Measurements from ENCODE around the gene SCYL2.
"Not testable (repeated sequence)": the region's sequence is repeated elsewhere in the genome, so short reads cannot be mapped to it uniquely, and the experiment has no call there.

The SCYL2 gene

DNA sequence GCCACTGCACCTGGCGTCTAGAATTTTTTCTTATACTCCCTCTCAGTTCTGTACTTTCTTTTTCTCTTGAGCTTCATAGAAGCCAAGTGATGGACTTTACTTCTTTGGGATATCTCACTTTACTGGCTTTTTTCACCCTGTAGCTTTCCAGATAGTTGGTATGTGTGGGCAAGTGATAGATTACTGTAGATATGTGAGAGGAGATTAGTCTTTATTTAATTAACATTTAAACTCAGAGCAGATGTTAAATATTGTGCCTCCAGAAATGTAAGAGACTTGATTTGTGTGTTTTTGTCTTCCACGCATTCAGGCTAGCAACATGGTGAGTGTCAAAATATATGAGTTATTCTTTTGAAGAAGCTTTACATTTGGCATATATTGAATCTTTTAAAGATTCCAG, 50.4 kb downstream of the SCYL2 start:
- no peak for ATAC-seq (replicated peaks)
- H3K27ac Mint-ChIP-seq, result no peak overlapping the region

DNA sequence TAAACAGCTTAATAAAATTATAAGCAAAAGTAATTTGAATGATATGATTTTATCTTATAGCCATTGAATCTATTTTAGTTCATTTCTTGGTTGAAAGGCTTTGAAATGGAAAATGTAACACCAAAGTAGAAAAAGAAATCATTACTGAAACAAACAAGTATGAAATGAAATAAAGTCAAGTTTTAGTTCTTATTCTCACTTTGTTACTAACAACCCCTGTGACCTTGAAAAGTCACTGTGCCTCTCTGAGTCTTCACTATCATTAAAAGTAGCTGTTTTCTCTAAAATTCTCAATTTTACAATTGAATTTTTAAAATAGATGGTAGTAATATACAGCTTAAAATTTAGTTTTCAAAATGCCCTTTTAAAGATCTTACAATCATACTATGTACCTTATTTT, 57.5 kb downstream of the SCYL2 start:
- no peaks in the 10 kb centered on the region for H3K9me3 Mint-ChIP-seq
- peaks cover 48% of the 10 kb centered on the region for H3K36me3 Mint-ChIP-seq (ENCODE audit: insufficient read depth)
- H3K4me1 Mint-ChIP-seq (ENCODE audit: low read depth in 2 of 2), result no peaks in the 10 kb centered on the region
- no peak overlapping the region for H3K27ac Mint-ChIP-seq
- DNase-seq (no peak), ATAC-seq (replicated peaks) (no peak)
- no peaks in the 10 kb centered on the region for H3K27me3 Mint-ChIP-seq
- H3K4me3 Mint-ChIP-seq, result no peak overlapping the region

More for the DNA sequence above, 50.4 kb downstream of the SCYL2 start:
- Mint-ChIP-seq H3K4me1 (ENCODE audit: low read depth in 2 of 2) (no peaks in the 10 kb centered on the region), H3K27me3 (no peaks in the 10 kb centered on the region), H3K4me3 (no peak overlapping the region), H3K36me3 (ENCODE audit: insufficient read depth) (peaks cover 42% of the 10 kb centered on the region), H3K9me3 (no peaks in the 10 kb centered on the region)
- no peak for DNase-seq

DNA sequence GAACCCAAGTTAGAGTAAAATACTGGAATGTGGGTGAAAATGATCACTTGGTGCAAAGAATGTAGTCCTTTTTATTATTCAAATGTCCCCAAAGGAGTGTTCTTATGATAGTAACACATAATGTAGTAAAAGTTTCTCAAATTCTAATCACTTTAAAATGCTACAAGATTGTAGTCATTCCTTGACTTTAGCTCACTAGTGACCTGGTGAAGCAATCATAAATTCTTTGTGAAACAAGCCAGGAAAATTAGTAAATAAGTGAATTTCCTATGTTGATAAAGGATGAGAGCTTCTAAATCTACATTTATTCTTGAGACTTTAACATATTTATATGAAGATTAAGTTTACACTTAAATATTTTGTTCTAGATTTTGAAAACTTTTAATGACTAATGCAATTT, 59.2 kb downstream of the SCYL2 start:
- Mint-ChIP-seq H3K27ac (no peak overlapping the region), H3K27me3 (no peaks in the 10 kb centered on the region), H3K36me3 (ENCODE audit: insufficient read depth) (peaks cover 46% of the 10 kb centered on the region), H3K9me3 (no peaks in the 10 kb centered on the region), H3K4me3 (no peak overlapping the region), H3K4me1 (ENCODE audit: low read depth in 2 of 2) (no peaks in the 10 kb centered on the region)
- DNase-seq, result no peak
- ATAC-seq (replicated peaks), result no peak

DNA sequence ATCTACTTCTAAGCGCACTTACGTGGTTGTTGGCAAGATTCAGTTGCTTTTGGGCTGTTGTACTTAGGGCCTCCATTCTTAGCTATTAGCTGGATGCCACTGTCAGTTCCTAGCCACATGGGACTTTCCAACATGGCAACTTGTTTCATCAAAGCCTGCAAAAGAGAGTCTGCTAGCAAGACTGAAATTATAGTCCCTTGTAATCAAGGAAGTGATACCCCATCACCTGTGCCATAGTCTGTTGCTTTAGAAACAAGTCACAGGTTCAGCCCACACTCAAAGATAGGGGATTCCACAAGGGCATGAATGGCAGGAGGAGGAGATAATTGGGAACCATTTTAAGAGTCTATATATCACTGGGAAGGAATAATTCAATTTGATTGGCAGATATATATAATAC, 62.8 kb downstream of the SCYL2 start:
- no peak for ATAC-seq (replicated peaks)
- H3K27ac Mint-ChIP-seq, result no peak overlapping the region

DNA sequence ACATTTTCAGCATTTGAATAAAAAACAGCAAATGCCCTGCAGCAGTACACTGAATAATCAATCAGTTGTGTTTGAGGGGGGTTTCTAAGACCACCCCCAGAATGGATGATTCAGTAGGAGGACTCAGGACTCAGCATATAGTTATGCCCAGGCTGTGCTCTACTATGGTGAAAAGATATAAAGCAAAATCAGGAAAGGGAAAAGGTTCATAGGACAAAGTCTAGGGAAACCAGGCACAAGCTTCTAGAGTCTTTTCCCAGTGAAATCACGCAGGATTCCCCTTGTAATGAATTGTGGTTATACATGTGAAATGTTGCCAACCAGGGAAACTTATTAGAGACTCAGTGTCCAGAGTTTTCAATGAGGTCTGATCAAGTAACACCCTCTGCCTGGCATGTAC, 64.9 kb downstream of the SCYL2 start:
- peak overlapping the region in 1 of 2 donors; percentile 56 for H3K27ac Mint-ChIP-seq
- H3K4me3 Mint-ChIP-seq, result no peak overlapping the region
- peaks cover 60% of the 10 kb centered on the region for H3K36me3 Mint-ChIP-seq (ENCODE audit: insufficient read depth)
- no peaks in the 10 kb centered on the region for H3K4me1 Mint-ChIP-seq (ENCODE audit: low read depth in 2 of 2)
- H3K27me3 Mint-ChIP-seq, result no peaks in the 10 kb centered on the region
- no peaks in the 10 kb centered on the region for H3K9me3 Mint-ChIP-seq
- DNase-seq (no peak), ATAC-seq (replicated peaks) (no peak)

More for the DNA sequence above, 62.8 kb downstream of the SCYL2 start:
- DNase-seq, result no peak
- H3K36me3 Mint-ChIP-seq (ENCODE audit: insufficient read depth), result peaks cover 49% of the 10 kb centered on the region
- no peaks in the 10 kb centered on the region for H3K27me3 Mint-ChIP-seq
- no peak overlapping the region for H3K4me3 Mint-ChIP-seq
- no peaks in the 10 kb centered on the region for H3K4me1 Mint-ChIP-seq (ENCODE audit: low read depth in 2 of 2)
- H3K9me3 Mint-ChIP-seq, result no peaks in the 10 kb centered on the region

DNA sequence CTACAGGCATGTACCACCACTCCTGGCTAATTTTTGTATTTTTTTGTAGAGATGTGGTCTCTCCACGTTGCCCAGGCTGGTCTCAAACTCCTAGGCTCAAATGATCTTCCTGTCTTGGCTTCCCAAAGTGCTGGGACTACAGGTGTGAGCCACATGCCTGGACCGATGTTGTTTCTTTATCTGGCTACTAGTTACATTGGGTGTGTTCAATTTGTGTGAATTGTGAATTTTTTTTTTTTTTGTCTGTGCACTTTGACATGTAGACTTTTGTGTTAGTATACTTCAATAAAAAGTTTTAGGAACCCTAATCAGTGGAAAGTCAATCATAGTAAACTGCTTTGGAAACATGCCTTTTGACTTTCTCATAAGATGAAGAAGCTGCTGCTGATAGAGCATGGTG, 65.9 kb downstream of the SCYL2 start:
- Mint-ChIP-seq H3K4me3 (no peak overlapping the region), H3K27ac (peak overlapping the region in 1 of 2 donors; percentile 56), H3K36me3 (ENCODE audit: insufficient read depth) (peaks cover 53% of the 10 kb centered on the region), H3K27me3 (no peaks in the 10 kb centered on the region), H3K4me1 (ENCODE audit: low read depth in 2 of 2) (no peaks in the 10 kb centered on the region), H3K9me3 (no peaks in the 10 kb centered on the region)
- ATAC-seq (replicated peaks), result no peak
- DNase-seq, result no peak

DNA sequence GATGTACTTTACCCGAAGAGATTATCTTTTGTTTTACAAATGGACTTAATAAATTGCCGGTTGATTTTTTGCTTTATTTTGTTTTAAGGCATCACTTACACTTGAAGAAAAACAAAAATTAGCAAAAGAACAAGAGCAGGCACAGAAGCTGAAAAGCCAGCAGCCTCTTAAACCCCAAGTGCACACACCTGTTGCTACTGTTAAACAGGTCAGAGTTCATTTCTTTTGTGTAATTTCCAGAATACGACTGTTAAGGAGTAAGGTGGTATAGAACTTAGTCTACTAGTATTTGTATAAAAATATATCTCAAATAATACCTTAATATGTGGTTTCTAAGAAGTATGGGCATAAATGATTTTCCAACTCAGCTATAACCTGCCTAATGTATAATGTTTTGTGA, 70.3 kb downstream of the SCYL2 start:
- Mint-ChIP-seq H3K4me3 (no peak overlapping the region), H3K27me3 (no peaks in the 10 kb centered on the region), H3K36me3 (ENCODE audit: insufficient read depth) (peaks cover 49% of the 10 kb centered on the region)

DNA sequence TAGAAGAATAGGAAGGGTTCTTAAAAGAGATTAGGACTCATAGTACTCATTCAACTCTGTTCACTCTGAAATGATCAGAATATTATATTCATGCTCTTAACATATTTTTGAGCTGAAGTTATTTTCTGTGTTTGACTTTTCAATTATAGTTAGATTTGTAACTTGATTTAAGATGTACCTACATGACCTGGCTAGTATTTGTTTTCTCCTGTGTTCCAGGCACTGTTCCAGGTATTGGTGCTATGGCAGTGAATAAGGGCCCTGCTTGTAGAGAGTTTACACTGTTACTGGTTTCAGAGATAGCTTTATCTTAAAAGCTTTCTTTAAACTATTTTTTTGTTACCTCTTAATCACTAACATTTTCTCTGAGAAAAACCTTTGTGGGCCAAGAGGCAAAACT, 70.8 kb downstream of the SCYL2 start:
- ATAC-seq (replicated peaks), result no peak
- H3K27ac Mint-ChIP-seq, result no peak overlapping the region
- no peak overlapping the region for H3K4me3 Mint-ChIP-seq
- no peaks in the 10 kb centered on the region for H3K27me3 Mint-ChIP-seq
- no peak for DNase-seq
- no peaks in the 10 kb centered on the region for H3K4me1 Mint-ChIP-seq (ENCODE audit: low read depth in 2 of 2)
- peaks cover 0 to 3% of the 10 kb centered on the region in 2 donors for H3K9me3 Mint-ChIP-seq
- H3K36me3 Mint-ChIP-seq (ENCODE audit: insufficient read depth), result peaks cover 44% of the 10 kb centered on the region

More for the DNA sequence above, 70.3 kb downstream of the SCYL2 start:
- DNase-seq (no peak), ATAC-seq (replicated peaks) (no peak)
- Mint-ChIP-seq H3K4me1 (ENCODE audit: low read depth in 2 of 2) (no peaks in the 10 kb centered on the region), H3K27ac (no peak overlapping the region), H3K9me3 (no peaks in the 10 kb centered on the region)

DNA sequence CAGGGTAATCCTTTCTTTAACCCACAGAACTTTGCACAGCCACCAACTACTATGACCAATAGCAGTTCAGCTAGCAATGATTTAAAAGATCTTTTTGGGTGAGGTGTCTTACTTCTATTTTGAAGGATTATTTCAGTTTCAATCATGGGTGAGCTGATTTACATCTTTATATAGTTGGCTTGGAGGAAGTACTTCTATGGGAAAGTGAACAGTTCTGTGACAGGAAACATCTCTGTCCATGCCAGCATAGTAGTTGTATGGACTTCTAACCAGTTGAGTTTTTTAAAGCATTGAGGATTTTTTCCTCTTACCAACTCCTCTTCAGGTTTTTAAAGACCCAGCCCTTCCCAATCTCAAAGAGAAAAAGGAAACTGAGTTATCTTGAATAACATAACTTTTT, 72.1 kb downstream of the SCYL2 start:
- ATAC-seq (replicated peaks), result no peak
- Mint-ChIP-seq H3K36me3 (ENCODE audit: insufficient read depth) (peaks cover 37% of the 10 kb centered on the region), H3K4me1 (ENCODE audit: low read depth in 2 of 2) (no peaks in the 10 kb centered on the region)

DNA sequence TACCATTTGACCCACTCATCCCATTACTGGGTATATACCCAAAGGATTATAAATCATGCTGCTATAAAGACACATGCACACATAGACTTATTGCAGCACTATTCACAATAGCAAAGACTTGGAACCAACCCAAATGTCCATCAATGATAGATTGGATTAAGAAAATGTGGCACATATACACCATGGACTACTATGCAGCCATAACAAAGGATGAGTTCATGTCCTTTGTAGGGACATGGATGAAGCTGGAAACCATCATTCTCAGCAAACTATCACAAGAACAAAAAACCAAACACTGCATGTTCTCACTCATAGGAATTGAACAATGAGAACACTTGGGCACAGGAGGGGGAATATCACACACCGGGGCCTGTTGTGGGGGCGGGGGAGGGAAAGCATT, 75.9 kb downstream of the SCYL2 start:
- H3K4me1 Mint-ChIP-seq (ENCODE audit: low read depth in 2 of 2); H3K27me3 Mint-ChIP-seq; H3K9me3 Mint-ChIP-seq; DNase-seq; ATAC-seq (replicated peaks); H3K27ac Mint-ChIP-seq; H3K4me3 Mint-ChIP-seq: not testable (repeated sequence)
- H3K36me3 Mint-ChIP-seq (ENCODE audit: insufficient read depth), result peaks cover 10% of the 10 kb centered on the region

More for the DNA sequence above, 72.1 kb downstream of the SCYL2 start:
- Mint-ChIP-seq H3K27me3 (no peaks in the 10 kb centered on the region), H3K4me3 (no peak overlapping the region), H3K9me3 (peaks cover 0 to 3% of the 10 kb centered on the region in 2 donors), H3K27ac (no peak overlapping the region)
- DNase-seq, result no peak

DNA sequence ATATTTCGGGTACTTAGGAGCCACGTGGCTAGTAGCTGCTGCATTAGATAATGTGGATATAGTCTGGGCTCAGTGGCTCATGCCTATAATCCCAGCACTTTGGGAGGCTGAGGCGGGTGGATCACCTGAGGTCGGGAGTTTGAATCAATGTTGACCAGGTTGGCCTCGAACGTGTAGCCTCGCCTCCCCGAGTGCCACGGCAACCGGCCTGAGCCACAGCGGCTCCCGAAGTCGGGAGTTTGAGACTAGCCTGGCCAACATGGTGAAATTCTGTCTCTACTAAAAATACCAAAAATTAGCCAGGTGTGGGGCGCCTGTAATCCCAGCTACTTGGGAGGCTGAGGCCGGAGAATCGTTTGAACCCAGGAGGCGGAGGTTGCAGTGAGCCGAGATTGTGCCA, 77.4 kb downstream of the SCYL2 start:
- ATAC-seq (replicated peaks); H3K9me3 Mint-ChIP-seq: not testable (repeated sequence)

DNA sequence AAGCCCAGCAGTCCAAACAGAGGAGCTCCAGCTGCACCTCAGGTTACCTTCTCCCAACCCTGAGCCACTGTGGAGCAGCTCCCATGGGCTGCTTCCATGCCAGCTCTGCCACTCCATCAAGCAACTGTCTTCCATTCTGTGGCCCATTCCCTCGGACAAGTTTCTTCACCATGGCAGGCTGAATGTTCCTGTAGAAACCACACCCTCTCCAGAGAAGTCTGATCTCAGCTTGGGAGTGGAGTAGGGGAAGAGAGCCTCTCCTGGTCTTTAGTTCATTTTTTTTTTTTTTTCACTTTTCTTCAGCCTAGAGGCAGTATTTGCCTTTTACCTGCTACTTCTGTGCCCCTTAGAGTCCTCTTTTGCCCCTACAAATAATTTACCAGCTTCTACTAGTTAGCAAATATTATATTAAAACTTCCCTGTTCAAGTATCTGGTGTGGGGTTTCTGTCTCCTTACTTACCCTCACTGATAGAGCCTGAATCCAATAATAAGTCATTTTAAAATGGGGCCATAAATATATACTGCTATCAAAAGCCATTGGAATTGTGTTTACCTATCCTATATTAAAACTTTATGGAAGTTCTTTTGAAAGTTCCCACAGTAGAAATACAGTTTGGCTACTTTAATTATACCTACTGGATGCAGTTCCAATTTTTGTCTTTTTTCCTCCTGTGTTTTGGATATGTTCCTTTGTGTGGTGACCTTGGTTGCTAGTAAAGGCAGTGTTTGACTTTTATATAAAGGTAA, 78.2 kb downstream of the SCYL2 start:
- H3K4me3 Mint-ChIP-seq, result no peak overlapping the region
- peak overlapping the region in 1 of 2 donors; percentile 16 for H3K27ac Mint-ChIP-seq
- H3K36me3 Mint-ChIP-seq (ENCODE audit: insufficient read depth), result no peaks in the 10 kb centered on the region
- H3K9me3 Mint-ChIP-seq, result peaks cover 0 to 3% of the 10 kb centered on the region in 2 donors
- no peak for ATAC-seq (replicated peaks)
- no peak for DNase-seq
- no peaks in the 10 kb centered on the region for H3K27me3 Mint-ChIP-seq
- H3K4me1 Mint-ChIP-seq (ENCODE audit: low read depth in 2 of 2), result no peaks in the 10 kb centered on the region

More for the DNA sequence above, 77.4 kb downstream of the SCYL2 start:
- not testable (repeated sequence) for H3K4me1 Mint-ChIP-seq (ENCODE audit: low read depth in 2 of 2); H3K27me3 Mint-ChIP-seq; H3K27ac Mint-ChIP-seq; DNase-seq; H3K4me3 Mint-ChIP-seq; H3K36me3 Mint-ChIP-seq (ENCODE audit: insufficient read depth)

DNA sequence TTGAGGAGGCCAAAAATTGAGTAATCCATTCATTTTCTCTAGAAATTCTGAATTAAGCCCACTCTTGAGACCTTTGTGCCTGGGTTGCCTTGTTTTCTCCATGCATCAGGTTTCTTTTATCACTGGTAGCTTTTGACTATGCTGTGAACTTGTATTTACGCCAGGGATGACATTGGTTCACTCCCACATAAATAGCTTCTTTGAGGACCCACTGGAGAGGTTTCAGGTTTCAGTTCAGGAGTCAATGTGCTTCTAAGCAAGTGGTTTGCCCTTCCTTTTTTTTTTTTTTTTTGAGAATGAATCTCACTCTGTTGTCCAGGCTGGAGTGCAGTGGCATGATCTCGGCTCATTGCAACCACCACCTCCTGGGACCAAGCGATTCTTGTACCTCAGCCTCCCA, 79.7 kb downstream of the SCYL2 start:
- Mint-ChIP-seq H3K4me3 (no peak overlapping the region), H3K9me3 (peaks cover 0 to 3% of the 10 kb centered on the region in 2 donors), H3K27ac (no peak overlapping the region), H3K4me1 (ENCODE audit: low read depth in 2 of 2) (no peaks in the 10 kb centered on the region), H3K36me3 (ENCODE audit: insufficient read depth) (no peaks in the 10 kb centered on the region), H3K27me3 (no peaks in the 10 kb centered on the region)
- ATAC-seq (replicated peaks) (no peak), DNase-seq (no peak)

DNA sequence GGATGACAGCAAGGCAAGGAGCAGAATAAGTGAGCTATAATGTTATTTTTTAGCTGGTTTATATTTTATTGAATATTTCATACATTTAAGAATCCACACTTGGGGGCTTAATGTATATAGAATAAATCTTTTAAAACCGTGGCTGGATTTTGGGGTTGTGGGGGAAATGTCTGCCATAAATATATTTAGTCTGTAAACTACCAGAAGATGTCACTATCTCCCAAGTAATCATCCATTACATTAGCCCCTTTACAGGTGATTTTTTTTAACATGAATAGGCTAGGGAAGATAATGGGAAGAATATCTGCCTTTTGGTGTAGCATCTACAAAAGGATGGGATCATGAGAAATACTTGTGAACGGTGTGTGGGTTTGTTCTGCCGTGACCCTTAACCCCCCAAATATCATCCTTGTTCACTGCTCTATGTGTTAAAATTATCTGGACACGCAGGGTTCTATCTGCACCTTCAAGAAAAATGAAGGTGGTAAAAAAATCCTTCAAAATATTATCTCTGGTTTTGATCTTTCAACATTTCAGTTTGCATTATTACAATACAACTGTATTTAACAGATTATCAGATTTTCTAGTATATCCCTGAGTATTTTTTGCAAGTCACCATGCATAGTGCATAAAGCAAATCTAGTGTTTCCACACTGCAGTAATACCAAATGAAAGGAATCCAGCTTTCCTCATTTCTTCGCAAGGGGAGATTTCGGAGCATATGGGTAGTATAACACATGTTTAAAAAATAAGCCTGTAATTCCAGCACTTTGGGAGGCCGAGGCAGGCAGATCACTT, 81.9 kb downstream of the SCYL2 start:
- H3K27ac Mint-ChIP-seq, result no peak overlapping the region
- no peak for ATAC-seq (replicated peaks)
- no peak overlapping the region for H3K4me3 Mint-ChIP-seq
- H3K4me1 Mint-ChIP-seq (ENCODE audit: low read depth in 2 of 2), result no peaks in the 10 kb centered on the region
- DNase-seq, result no peak
- H3K27me3 Mint-ChIP-seq, result peaks cover 13 to 14% of the 10 kb centered on the region in 2 donors
- no peaks in the 10 kb centered on the region for H3K9me3 Mint-ChIP-seq
- no peaks in the 10 kb centered on the region for H3K36me3 Mint-ChIP-seq (ENCODE audit: insufficient read depth)
